NCI-H187 (cell line): ENCODE measurements around the gene MAPK14.
"Not testable (repeated sequence)": the region's sequence is repeated elsewhere in the genome, so short reads cannot be mapped to it uniquely, and the experiment has no call there.

Source experiments
- DNase-seq, 2 experiments: peaks; one replicate each; lab custom pipeline; 2025; lab: John Stamatoyannopoulos, UW

MAPK14 gene

GRCh38 chr6:36069573-36069972 lies 42.0 kb downstream of the MAPK14 start:
- DNase-seq: no peak

- DNase-seq: no peak
Observed at GRCh38 chr6:36070252-36070651, 42.6 kb downstream of the MAPK14 start.

GRCh38 chr6:36071281-36071680 lies 43.7 kb downstream of the MAPK14 start:
- DNase-seq: no peak

GRCh38 chr6:36071714-36072113 lies 44.1 kb downstream of the MAPK14 start:
- no peak for DNase-seq

GRCh38 chr6:36072681-36073080 lies 45.1 kb downstream of the MAPK14 start:
- no peak for DNase-seq

- no peak for DNase-seq
Observed at GRCh38 chr6:36073587-36073986, 46.0 kb downstream of the MAPK14 start.

- DNase-seq: no peak
Observed at GRCh38 chr6:36075656-36076055, 48.0 kb downstream of the MAPK14 start.

GRCh38 chr6:36076178-36077063 lies 48.8 kb downstream of the MAPK14 start:
- DNase-seq: no peak

GRCh38 chr6:36078159-36078558 lies 50.6 kb downstream of the MAPK14 start:
- DNase-seq: no peak

- no peak for DNase-seq
Observed at GRCh38 chr6:36079601-36080000, 52.0 kb downstream of the MAPK14 start.

- no peak for DNase-seq
Observed at GRCh38 chr6:36082318-36082717, 54.7 kb downstream of the MAPK14 start.

- no peak for DNase-seq
Observed at GRCh38 chr6:36083446-36083845, 55.8 kb downstream of the MAPK14 start.

GRCh38 chr6:36088204-36088603 lies 60.6 kb downstream of the MAPK14 start:
- not testable (repeated sequence) for DNase-seq

- DNase-seq: no peak
Observed at GRCh38 chr6:36089048-36089447, 61.4 kb downstream of the MAPK14 start.

- DNase-seq: no peak
Observed at GRCh38 chr6:36094238-36094637, 66.6 kb downstream of the MAPK14 start.

GRCh38 chr6:36094753-36095496 lies 67.3 kb downstream of the MAPK14 start:
- DNase-seq: peak; percentile 46 to 48

- no peak for DNase-seq
Observed at GRCh38 chr6:36095497-36096391, 68.1 kb downstream of the MAPK14 start.

GRCh38 chr6:36098253-36098919 lies 70.8 kb downstream of the MAPK14 start:
- no peak for DNase-seq

- DNase-seq: no peak
Observed at GRCh38 chr6:36098920-36099647, 71.5 kb downstream of the MAPK14 start.

- DNase-seq: no peak
Observed at GRCh38 chr6:36099869-36100483, 72.4 kb downstream of the MAPK14 start.
